Astrocyte of the spinal cord (primary cell): Measurements from ENCODE around the gene PTPRN2.
"Not testable (repeated sequence)": the region's sequence is repeated elsewhere in the genome, so short reads cannot be mapped to it uniquely, and the experiment has no call there.

Experiments
- DNase-seq: peaks from one replicate; pipeline ENCODE4 v3.0.0; 2011; ENCODE audit warnings: low read depth, low spot score
- H3K4me3 ChIP-seq: 2 replicates; pipeline ENCODE4 v1.5.1; 2011; ENCODE audit warnings: low read depth, mild to moderate bottlenecking, low read length, moderate library complexity
- CTCF ChIP-seq: IDR thresholded peaks from 2 replicates; pipeline ENCODE4 v1.5.1; 2012; ENCODE audit warnings: low read depth, mild to moderate bottlenecking, low read length, inconsistent platforms
- in situ Hi-C: cut with HindIII; loops from 2 replicates; pipeline ENCODE4 v1.10.0; 2017; ENCODE audit warnings: low sequenced_read_pairs

PTPRN2 gene

DNA sequence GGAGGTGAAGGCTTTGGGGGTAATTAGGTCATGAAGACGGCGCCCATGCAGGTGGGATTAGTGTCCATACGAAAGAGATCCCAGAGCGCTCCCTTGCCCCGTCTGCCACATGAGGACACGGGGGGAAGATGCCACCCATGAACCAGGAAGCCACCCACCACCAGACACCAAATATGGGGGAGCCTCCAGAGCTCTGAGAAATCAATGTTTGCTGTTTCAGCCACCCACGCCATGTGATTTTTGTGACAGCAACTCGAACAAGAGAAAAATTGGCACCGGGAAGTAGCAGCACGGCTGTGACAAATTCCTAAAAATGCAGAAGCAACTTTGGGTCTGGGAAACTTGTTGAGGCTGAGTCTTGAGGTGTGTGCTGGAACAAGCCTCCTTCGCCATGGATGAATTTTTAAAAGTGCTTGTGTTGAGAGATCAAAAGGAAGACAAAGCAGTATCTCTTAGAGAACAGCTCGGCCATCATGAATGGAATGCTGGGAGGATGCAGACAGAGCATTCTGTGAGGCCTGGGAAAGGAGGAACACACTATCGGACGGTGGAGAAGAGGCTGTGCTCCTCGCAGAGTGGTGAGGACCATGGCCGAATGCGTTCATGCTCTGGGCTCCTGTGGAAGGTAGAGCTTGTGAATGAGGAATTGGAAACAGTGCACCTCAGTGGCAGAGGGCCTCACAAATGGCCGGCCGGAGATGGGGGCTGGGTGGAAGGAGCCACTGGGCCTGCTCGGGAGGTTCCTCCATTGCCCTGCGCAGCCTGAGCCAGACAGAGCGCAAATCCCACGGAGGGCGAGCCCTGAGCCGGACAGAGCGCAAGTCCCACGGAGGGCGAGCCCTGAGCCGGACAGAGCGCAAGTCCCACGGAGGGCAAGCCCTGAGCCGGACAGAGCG, 277.5 kb downstream of the PTPRN2 start:
- DNase-seq, result no peak
- no peak overlapping the region for H3K4me3 ChIP-seq
- in situ Hi-C loops, result no loop called here
- TF ChIP-seq CTCF, result no peak

DNA sequence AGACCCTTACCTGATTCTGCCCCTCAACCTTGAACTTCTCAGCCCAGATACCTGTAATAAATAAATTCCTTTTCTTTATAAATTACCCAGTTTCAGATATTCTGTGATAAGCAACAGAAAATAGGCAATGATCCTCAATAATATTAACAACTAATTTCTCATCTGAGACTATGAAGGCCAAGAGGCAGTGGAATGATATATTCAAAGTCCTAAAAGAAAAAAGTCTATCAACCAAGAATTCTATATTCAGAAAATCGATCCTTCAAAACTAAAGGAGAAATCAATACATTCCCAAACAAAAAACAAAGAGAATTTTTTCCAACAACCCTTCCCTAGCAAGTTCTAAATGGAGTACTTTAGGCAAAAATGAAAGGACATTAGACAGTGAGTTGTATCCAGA, 279.6 kb downstream of the PTPRN2 start:
- in situ Hi-C loops, result no loop called here
- no peak for DNase-seq
- TF ChIP-seq CTCF, result no peak
- H3K4me3 ChIP-seq, result no peak overlapping the region

- in situ Hi-C loops, DNase-seq, H3K4me3 ChIP-seq: not testable (repeated sequence)
Measured at GRCh38 chr7:158304072-158304471, 283.6 kb downstream of the PTPRN2 start.

DNA sequence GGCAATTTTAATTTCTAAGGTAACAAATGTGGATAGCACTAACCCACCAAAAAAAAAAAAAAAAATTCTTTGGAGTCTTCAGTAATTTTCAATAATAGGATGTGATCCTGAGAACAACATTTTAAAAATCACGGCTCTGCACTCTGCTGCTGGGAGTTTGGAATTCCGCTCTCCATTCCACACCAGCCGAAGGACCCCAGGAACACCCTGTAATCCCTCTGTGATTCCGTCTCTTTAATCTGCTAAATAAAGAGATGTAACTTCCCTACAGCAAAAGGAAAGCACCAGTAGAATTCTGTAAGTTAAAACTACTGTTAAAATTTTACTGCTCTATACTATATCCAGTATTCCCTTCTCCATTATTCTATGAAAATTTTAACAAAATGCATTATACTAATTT, 284.5 kb downstream of the PTPRN2 start:
- H3K4me3 ChIP-seq, result no peak overlapping the region
- no peak for TF ChIP-seq CTCF
- no peak for DNase-seq
- in situ Hi-C loops, result no loop called here

- in situ Hi-C loops, result no loop called here
- no peak for TF ChIP-seq CTCF
- no peak overlapping the region for H3K4me3 ChIP-seq
- no peak for DNase-seq
Measured at GRCh38 chr7:158302274-158303070, 285.2 kb downstream of the PTPRN2 start.

GRCh38 chr7:158301207-158301606, 286.4 kb downstream of the PTPRN2 start:
- no peak for TF ChIP-seq CTCF
- in situ Hi-C loops, result no loop called here
- no peak overlapping the region for H3K4me3 ChIP-seq
- no peak for DNase-seq

- H3K4me3 ChIP-seq, result no peak overlapping the region
- in situ Hi-C loops, result no loop called here
- TF ChIP-seq CTCF, result no peak
- no peak for DNase-seq
Measured at GRCh38 chr7:158300427-158300826, 287.2 kb downstream of the PTPRN2 start.
